NB4 (cell line): ENCODE measurements around the gene GALNT2.

Source experiments
- CTCF ChIP-seq: IDR thresholded peaks from one replicate; pipeline ENCODE4 v1.5.1; 2012; ENCODE audit warnings: low read depth, low read length
- MAX ChIP-seq: IDR thresholded peaks from 2 replicates; pipeline ENCODE4 v1.6.1; 2011; ENCODE audit warnings: low read depth, low read length
- MYC ChIP-seq: IDR thresholded peaks from 2 replicates; pipeline ENCODE4 v1.6.1; 2011; ENCODE audit warnings: low read depth, low read length
- POLR2A ChIP-seq: IDR thresholded peaks from 2 replicates; pipeline ENCODE4 v1.6.1; 2011; ENCODE audit warnings: mild to moderate bottlenecking; ENCODE audit not compliant: insufficient read length; ENCODE audit errors: extremely low read depth

GRCh38 chr1:230199034-230199433, 132.0 kb downstream of the GALNT2 start:
- no peak for TF ChIP-seq POLR2A
- no peak for TF ChIP-seq CTCF
- TF ChIP-seq MAX = no peak
- no peak for TF ChIP-seq MYC
